IPS DF 6.9 (cell line): Measurements from ENCODE around the gene ASPSCR1.
A peak's percentile ranks its signal among the peaks of the same experiment; 100 is the strongest.

Experiments
- DNase-seq: peaks from one replicate; pipeline ENCODE4 v3.0.0-alpha.2; 2013; ENCODE audit warnings: low read depth, low spot score
- H3K27ac ChIP-seq: one replicate; pipeline ENCODE4 v1.5.1; 2013; ENCODE audit warnings: low read length, control low read depth
- H3K27me3 ChIP-seq: 2 replicates; pipeline ENCODE4 v1.6.1; 2013; ENCODE audit warnings: mild to moderate bottlenecking, low read length; ENCODE audit not compliant: control insufficient read depth, insufficient read depth
- H3K36me3 ChIP-seq: 2 replicates; pipeline ENCODE4 v1.6.1; 2013; ENCODE audit warnings: low read length; ENCODE audit not compliant: control insufficient read depth, insufficient read depth
- H3K4me1 ChIP-seq: 2 replicates; pipeline ENCODE4 v1.6.1; 2013; ENCODE audit warnings: low read length; ENCODE audit not compliant: control insufficient read depth, insufficient read depth
- H3K4me3 ChIP-seq: 2 replicates; pipeline ENCODE4 v1.5.1; 2013; ENCODE audit warnings: mild to moderate bottlenecking, low read length
- H3K9me3 ChIP-seq: 2 replicates; pipeline ENCODE4 v1.6.1; 2013; ENCODE audit warnings: low read length, inconsistent platforms; ENCODE audit not compliant: control insufficient read depth, insufficient read depth
- WGBS: extraction: QIAGEN DNeasy Blood & Tissue Kit; methylation state at CpG from one replicate; pipeline ENCODE4 v1.1.7; 2013; ENCODE audit warnings: mixed read lengths, missing lambda C conversion rate; ENCODE audit not compliant: insufficient read length, insufficient coverage; 5-methylcytosine and 5-hydroxymethylcytosine counted together

Gene ASPSCR1

DNA sequence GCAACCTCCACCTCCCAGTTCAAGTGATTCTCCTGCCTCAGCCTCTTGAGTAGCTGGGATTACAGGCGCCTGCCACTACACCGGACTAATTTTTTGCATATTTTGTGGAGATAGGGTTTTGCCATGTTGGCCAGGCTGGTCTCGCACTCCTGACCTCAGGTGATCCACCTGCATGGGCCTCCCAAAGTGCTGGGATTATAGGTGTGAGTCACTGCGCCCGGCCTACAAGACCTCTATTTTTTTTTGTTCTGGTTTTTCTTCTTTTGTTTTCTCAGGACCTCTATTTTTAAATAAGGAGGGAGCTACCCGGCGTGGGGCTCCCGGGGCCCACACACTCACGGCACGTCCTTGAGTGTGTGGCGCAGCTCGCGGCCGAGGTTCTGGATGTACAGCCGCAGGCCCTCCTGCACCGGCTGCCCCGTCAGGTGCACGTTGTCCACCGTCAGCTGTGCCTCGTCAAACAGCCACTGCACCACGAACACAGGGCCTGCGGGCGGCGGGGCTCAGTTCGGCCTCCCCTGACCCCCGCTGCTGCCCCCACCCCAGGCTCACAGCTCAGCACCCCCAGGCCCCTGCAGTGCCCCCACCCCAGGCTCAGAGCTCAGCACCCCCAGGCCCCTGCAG, 22.3 kb upstream of the ASPSCR1 start:
- peaks cover 19% of the 10 kb centered on the region for H3K27me3 ChIP-seq
- H3K4me3 ChIP-seq, result no peak overlapping the region
- no peaks in the 10 kb centered on the region; the same call in 1 of the 2 replicates for H3K36me3 ChIP-seq
- no peaks in the 10 kb centered on the region for H3K4me1 ChIP-seq
- H3K27ac ChIP-seq, result no peak overlapping the region
- no peak for DNase-seq
- no CpG with 5 or more reads among the region's 26 CpGs for WGBS
- H3K9me3 ChIP-seq, result no peaks in the 10 kb centered on the region

DNA sequence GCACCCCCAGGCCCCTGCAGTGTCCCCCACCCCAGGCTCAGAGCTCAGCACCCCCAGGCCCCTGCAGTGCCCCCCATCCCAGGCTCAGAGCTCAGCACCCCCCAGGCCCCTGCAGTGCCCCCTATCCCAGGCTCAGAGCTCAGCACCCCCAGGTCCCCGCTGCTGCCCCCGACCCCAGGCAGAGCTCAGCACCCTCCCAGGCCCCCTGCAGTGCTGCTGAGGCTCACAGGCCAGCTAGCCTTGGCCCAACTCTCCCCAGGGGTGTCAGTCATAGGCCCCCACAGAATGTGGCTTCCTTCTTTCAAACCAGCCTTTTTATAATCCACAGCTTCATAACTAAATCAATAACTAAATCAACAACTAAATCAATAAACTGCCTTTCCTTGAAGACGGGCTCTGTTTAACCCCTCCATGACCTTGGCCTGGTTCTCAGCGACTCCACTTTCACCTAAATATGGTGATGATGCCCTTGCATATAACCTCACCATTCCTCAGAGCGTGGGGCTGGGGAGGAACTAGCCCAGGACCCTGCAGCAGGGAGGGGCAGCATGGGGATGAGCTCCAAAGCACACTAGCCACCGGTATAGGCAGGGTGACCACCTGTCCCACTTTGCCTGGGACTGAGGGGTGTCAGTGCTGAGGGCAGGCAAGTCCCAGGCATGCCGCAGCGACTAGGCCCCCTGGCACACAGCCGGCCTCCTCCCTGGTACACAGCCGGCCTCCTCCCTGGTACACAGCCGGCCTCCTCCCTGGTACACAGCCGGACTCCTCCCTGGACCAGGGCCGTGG, 21.5 kb upstream of the ASPSCR1 start:
- WGBS, result 100% methylated on average over 1 of the region's 13 CpGs
- H3K27me3 ChIP-seq, result peaks cover 24% of the 10 kb centered on the region

DNA sequence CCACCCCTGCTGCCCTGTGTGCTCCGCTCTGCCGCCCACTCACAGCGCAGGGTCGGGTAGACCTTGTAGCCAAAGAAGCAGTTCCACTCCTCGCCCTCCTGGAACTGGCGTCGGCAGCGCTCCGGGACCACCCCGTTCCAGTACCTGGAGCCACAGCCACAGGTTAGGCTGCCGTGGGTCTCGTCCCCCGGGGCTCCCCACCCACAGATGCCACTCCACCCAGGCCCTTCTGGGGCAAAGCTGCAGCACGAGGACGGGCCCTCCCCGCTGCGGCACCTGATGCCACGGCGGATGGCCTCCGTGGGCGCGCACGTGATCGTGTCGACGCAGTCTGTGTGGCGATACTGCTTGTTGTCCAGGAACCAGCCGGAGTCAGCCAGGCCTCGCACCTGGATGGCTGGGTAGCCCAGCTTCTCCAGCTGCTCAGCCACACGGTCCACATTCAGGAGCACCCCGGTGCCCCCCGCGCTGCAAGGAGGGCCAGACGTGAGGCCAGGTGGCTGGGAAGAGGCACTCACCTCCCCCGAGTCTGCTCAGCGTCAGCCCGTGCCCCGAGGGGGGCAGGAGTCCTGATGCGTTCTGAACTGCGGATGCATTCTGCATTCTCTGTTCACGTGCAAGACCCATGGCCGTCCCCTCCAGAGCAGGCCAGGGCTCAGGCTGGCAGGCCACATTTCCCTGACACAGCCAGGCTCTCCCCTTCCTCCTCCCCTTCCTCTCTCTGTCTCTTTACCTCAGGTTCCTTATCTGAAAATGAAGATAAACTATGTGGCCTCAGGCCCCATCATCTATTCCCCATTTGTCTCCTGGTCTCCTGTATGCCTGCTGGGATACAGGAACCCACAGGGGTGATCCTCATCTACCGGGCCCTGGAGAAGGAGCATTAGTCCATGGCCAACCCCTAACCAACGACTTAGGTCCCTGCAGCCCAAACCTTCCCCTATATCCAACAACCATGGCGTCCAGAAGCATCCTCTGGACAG, 20.5 kb upstream of the ASPSCR1 start:
- no peaks in the 10 kb centered on the region for H3K4me1 ChIP-seq
- H3K27ac ChIP-seq, result no peak overlapping the region
- no CpG with 5 or more reads among the region's 45 CpGs for WGBS
- DNase-seq, result no peak
- no peaks in the 10 kb centered on the region for H3K9me3 ChIP-seq
- H3K27me3 ChIP-seq, result peaks cover 24% of the 10 kb centered on the region
- H3K36me3 ChIP-seq, result no peaks in the 10 kb centered on the region; the same call in 1 of the 2 replicates
- no peak overlapping the region for H3K4me3 ChIP-seq

More for the DNA sequence above, 21.5 kb upstream of the ASPSCR1 start:
- no peak for DNase-seq
- H3K4me3 ChIP-seq, result no peak overlapping the region
- no peaks in the 10 kb centered on the region for H3K4me1 ChIP-seq
- H3K9me3 ChIP-seq, result no peaks in the 10 kb centered on the region
- H3K27ac ChIP-seq, result no peak overlapping the region
- no peaks in the 10 kb centered on the region; the same call in 1 of the 2 replicates for H3K36me3 ChIP-seq

DNA sequence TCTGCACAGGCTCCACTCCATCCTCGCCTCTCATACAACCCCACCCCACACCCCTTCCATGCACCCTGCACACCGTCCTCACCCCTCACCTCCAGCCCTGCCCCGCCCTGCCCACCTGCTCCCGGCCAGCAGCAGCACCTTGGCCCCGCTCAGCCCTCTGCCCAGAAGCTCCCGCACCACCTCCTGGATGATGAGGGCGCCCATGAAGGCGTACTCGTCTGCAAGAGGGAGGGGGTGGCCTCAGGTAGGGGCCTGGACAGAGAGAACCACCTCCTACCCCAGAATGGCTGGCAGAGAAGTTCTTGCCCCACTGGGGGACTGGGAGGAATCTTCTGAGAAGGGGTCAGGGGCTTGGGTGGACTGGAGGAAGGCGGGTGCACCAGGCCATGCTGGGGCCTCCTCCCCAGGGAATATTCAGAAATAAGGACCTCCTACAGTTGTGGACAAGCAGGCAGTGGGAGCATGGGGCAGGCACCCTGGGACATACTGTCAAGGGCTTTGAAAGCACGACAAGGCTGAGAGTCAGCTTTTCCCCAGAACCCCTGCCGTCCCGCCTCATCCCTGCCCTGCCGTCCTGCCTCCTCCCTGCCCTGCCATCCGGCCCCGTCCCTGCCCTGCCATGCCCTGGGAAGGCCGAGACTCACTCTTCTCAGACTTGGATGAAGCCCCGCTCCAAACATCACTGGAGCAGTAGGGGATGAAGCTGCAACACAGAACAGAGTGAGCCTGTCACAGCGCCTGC, 19.6 kb upstream of the ASPSCR1 start:
- WGBS, result 100% methylated on average over 2 of the region's 19 CpGs
- Histone ChIP-seq H3K9me3 (no peaks in the 10 kb centered on the region), H3K4me1 (no peaks in the 10 kb centered on the region), H3K27ac (no peak overlapping the region), H3K4me3 (no peak overlapping the region), H3K27me3 (peaks cover 33% of the 10 kb centered on the region), H3K36me3 (no peaks in the 10 kb centered on the region; the same call in 1 of the 2 replicates)
- DNase-seq, result no peak

DNA sequence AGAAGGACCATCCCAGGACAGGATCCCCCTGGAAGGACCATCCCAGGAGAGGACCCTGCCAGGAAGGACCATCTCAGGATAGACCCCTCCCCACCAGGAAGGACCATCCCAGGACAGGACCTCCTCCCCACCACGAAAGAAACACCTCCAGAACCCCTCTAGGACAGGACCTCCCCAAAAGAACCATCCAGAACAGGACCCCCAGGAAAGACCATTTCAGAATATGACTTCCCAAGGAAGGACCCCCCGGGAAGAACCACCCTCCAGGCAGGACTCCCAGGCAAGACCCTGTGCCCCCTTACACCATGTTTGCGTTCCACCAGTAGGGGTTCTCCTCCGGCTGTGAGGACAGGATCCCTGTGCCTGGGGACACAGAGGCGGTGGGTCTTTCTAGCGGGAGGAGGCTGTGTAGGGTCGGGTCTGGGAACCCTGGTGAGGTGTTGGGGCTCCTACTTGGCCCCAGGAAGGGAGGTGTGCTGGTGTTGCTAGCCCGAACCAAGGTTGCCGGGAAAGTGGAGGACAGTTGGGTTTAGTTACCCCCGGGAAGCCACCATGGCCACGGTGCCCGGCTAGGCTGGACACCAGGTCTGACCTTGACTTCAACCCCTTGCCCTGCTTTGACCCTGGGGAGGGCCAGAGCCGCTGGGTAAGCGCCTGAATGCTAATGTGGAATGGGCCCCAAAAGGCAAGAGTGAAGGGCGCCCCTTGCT, 18.6 kb upstream of the ASPSCR1 start:
- peaks cover 37% of the 10 kb centered on the region for H3K27me3 ChIP-seq
- WGBS, result no CpG with 5 or more reads among the region's 15 CpGs
- no peak overlapping the region for H3K27ac ChIP-seq
- no peak overlapping the region for H3K4me3 ChIP-seq
- H3K9me3 ChIP-seq, result no peaks in the 10 kb centered on the region
- H3K36me3 ChIP-seq, result no peaks in the 10 kb centered on the region; the same call in 1 of the 2 replicates
- DNase-seq, result no peak
- no peaks in the 10 kb centered on the region for H3K4me1 ChIP-seq

DNA sequence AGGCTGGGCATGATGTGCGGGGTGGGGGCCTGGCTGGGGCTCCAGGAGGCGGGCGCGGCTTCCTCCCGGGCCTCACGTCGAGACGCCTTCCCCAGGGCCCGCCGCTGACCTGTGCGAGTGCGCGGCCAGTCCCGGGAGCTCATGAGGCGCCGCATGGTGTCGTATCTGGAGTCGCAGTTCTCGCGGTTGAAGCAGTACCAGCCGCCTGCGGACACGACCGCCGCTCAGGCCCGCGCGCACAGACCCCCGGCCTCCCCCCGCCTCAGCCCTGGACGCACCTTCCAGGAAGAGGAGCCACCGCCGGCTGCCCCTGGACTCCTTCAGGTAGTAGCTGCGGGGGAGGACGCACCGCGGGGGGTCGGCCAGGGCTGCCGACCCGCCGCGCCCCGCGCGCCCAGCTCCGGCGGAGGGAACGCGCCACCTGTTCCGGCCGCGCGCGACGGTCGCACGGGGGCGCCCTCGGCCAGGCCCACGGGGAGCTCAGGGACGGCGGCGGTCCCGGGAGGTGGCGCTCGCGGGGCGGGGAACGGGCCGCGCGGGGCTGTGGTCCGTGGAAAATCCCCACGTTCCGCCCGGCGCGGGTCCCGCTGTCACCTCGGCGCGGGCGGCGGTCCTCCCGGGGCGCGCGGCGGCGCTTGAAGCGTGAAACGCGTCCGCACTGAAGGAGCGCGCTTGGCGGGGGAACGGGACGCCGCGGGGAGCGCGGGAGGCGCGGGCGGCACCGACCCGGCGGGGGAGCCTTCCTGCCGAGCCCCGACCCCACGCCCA, 17.9 kb upstream of the ASPSCR1 start:
- no CpG with 5 or more reads among the region's 112 CpGs for WGBS
- Histone ChIP-seq H3K36me3 (no peaks in the 10 kb centered on the region; the same call in 1 of the 2 replicates), H3K27me3 (peaks cover 37% of the 10 kb centered on the region), H3K4me1 (no peaks in the 10 kb centered on the region), H3K4me3 (peak overlapping the region; percentile 4; the same call in 1 of the 2 replicates), H3K27ac (no peak overlapping the region), H3K9me3 (no peaks in the 10 kb centered on the region)
- DNase-seq, result no peak

DNA sequence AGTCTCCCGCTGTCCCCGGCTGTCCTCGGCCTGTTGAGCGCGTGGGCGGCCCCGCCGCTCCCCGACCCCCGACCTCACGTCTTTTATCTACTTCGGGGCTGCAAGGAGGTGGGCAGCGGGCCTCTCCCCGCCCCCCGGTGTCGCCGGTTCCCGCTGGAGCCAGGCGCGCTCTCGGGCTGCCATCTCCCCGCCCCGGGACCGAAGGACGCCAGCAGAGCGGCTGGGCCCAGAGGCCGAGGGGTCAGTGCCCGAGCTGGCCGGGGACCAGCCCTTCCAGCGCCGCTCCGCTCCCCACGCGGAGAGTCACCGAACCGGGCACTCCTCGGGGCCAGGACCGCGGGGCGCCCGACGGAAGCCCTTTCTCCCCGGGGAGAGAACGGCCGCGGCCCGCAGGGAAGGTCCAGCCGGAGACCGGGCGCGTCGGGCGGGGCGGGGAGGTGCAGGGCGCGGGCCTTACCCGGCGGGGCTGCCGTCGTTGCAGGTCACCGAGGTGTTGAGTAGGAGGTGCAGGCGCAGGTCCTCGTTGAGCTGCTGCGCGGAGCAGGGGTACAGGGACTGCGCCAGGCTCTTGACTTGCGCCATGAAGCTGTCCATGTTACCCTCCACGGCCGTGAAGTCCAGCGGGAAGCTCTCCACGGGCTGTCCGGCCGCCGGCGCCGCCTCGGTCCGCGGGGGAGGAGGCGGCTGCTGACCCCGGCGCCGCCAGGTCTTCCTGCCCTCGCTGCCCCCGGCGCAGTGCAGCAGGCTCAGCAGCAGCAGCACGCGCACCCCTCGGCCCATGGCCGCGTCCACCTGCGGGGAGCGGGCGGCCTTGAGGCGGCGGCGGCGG, 17.1 kb upstream of the ASPSCR1 start:
- no peaks in the 10 kb centered on the region; the same call in 1 of the 2 replicates for H3K36me3 ChIP-seq
- no peaks in the 10 kb centered on the region for H3K9me3 ChIP-seq
- no CpG with 5 or more reads among the region's 98 CpGs for WGBS
- peak overlapping the region; percentile 20; the same call in 1 of the 2 replicates for H3K4me3 ChIP-seq
- H3K27me3 ChIP-seq, result peaks cover 37% of the 10 kb centered on the region
- DNase-seq, result no peak
- no peaks in the 10 kb centered on the region for H3K4me1 ChIP-seq
- no peak overlapping the region for H3K27ac ChIP-seq

DNA sequence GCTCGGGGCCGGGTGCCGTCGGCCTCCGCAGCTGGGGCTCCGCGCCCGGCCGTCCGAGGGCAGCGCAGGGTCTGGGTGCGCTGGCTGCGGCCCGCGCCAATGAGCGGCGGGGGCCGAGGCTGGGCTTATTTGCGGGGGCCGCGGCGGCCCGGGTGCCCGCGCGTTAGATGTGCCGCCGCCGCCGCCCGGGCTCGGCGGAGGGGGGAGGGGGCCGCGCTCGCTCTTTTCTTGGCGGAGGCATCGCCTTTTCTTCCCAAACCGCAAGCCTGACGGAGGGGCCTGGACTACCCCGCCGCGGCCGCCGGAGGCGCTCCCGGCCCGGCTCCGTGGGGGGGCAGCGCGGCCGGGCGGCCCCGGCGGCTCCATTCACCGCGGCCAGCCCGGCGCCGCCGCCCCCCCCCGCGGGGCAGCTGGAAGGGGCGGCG, 16.3 kb upstream of the ASPSCR1 start, which contains the start of gene NOTUM:
Gene NOTUM, minus strand, starts transcription at position 101 of the 425 bp plus-strand sequence. CDS start 278 bp downstream, outside the sequence.
- Histone ChIP-seq H3K4me1 (peaks cover under 1% of the 10 kb centered on the region; the same call in 1 of the 2 replicates), H3K27me3 (peaks cover 37% of the 10 kb centered on the region), H3K27ac (no peak within 1 kb of the TSS), H3K9me3 (no peaks in the 10 kb centered on the region), H3K4me3 (peak within 1 kb of the TSS; percentile 40; the same call in 1 of the 2 replicates), H3K36me3 (no peaks in the 10 kb centered on the region; the same call in 1 of the 2 replicates)
- DNase-seq, result no peak
- no CpG with 5 or more reads among the region's 65 CpGs for WGBS
